Stimulated activated CD8-positive, alpha-beta memory T cell treated with anti-CD3 and anti-CD28 coated beads, Interleukin-4, amount 100 ng/mL, for 1 hour (primary cell): Measurements from ENCODE around the gene PCDHB11.
"Not testable (repeated sequence)": the region's sequence is repeated elsewhere in the genome, so short reads cannot be mapped to it uniquely, and the experiment has no call there.

Experiments used
- DNase-seq, 2 donors: peaks; one replicate each; pipeline ENCODE4 v3.0.0-alpha.2; 2020; ENCODE audit warnings: low read depth in 2 of 2, low spot score in 1 of 2

Gene PCDHB11

DNA sequence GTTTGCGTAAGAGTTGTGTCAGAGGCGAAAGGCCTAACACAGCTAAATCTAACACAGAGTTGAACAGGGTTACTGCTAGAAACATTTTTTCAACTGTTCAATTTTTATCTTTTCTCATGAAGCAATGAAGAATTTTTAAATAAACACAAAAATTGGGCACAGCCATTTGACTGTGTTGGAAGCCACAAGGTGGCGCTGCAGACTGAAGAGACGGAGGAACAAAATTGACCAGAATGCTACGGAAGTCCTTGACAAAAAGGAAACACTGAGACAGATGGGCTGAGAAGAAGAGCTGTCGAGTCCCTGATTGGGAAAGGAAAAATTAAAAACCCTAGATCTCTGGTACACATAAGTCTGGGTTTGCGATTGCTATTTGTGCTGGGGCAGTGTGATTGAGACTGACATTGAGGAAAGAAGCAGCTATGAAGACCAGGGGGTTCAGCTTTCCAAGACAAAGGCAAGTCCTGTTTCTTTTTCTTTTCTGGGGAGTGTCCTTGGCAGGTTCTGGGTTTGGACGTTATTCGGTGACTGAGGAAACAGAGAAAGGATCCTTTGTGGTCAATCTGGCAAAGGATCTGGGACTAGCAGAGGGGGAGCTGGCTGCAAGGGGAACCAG, 12.4 kb upstream of the PCDHB11 start, which contains the start of gene PCDHB9:
Gene PCDHB9 (plus strand): TSS at position 265 of the 616 bp plus-strand sequence. CDS start 158 bp downstream, at position 423.
- DNase-seq, result no peak

DNA sequence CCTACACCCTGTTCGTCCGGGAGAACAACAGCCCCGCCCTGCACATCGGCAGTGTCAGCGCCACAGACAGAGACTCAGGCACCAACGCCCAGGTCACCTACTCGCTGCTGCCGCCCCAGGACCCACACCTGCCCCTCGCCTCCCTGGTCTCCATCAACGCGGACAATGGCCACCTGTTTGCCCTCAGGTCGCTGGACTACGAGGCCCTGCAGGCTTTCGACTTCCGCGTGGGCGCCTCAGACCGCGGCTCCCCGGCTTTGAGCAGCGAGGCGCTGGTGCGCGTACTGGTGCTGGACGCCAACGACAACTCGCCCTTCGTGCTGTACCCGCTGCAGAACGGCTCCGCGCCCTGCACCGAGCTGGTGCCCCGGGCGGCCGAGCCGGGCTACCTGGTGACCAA, 10.7 kb upstream of the PCDHB11 start:
- not testable (repeated sequence) for DNase-seq

DNA sequence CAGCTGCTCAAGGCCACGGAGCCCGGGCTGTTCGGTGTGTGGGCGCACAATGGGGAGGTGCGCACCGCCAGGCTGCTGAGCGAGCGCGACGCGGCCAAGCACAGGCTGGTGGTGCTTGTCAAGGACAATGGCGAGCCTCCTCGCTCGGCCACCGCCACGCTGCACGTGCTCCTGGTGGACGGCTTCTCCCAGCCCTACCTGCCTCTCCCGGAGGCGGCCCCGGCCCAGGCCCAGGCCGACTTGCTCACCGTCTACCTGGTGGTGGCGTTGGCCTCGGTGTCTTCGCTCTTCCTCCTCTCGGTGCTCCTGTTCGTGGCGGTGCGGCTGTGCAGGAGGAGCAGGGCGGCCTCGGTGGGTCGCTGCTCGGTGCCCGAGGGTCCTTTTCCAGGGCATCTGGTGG, 10.3 kb upstream of the PCDHB11 start:
- not testable (repeated sequence) for DNase-seq

DNA sequence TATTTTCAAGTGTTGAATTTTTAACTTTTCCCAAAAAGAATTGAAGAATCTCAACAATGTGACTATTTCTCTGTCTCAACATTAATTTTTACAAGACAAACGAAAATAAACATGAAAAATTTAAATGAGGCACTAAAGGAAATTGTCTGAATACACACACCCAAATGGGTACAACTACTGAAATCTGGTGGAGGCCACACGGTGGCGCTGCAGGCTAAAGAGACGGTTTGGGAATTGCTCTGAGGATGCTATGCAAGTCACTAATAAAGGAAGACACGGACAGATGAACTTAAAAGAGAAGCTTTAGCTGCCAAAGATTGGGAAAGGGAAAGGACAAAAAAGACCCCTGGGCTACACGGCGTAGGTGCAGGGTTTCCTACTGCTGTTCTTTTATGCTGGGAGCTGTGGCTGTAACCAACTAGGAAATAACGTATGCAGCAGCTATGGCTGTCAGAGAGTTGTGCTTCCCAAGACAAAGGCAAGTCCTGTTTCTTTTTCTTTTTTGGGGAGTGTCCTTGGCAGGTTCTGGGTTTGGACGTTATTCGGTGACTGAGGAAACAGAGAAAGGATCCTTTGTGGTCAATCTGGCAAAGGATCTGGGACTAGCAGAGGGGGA, 7.2 kb upstream of the PCDHB11 start, which contains the start of gene PCDHB10:
Gene PCDHB10 (plus strand): TSS at position 244 of the 616 bp plus-strand sequence. CDS start 200 bp downstream, at position 444.
- DNase-seq, result no peak

DNA sequence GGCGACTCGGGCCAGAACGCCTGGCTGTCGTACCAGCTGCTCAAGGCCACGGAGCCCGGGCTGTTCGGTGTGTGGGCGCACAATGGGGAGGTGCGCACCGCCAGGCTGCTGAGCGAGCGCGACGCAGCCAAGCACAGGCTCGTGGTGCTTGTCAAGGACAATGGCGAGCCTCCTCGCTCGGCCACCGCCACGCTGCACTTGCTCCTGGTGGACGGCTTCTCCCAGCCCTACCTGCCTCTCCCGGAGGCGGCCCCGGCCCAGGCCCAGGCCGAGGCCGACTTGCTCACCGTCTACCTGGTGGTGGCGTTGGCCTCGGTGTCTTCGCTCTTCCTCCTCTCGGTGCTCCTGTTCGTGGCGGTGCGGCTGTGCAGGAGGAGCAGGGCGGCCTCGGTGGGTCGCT, 5.1 kb upstream of the PCDHB11 start:
- not testable (repeated sequence) for DNase-seq

DNA sequence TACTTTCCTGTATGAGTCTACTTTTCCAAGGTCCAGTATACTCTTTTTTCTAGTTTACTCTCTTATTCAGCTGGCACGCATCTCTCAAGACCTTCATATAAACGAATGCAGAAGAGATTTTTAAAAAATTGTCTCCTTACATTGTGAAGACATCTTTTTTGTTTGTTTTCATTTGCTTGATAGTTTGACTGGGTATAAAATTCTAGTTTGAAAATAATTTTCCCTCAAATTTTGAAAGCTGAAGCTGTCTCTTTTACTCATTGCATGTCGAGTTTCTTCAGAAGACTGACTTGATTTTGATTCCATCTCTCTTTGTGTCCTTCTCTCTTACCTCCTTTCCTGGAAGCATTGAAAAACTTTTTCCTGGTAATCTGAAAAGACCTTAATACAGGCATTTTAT, 3.1 kb upstream of the PCDHB11 start:
- no peak for DNase-seq

DNA sequence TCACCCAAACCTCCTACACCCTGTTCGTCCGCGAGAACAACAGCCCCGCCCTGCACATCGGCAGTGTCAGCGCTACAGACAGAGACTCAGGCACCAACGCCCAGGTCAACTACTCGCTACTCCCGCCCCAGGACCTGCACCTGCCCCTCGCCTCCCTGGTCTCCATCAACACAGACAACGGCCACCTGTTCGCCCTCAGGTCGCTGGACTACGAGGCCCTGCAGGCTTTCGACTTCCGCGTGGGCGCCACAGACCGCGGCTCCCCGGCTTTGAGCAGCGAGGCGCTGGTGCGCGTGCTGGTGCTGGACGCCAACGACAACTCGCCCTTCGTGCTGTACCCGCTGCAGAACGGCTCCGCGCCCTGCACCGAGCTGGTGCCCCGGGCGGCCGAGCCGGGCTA, 1.7 kb downstream of the PCDHB11 start:
- DNase-seq, result not testable (repeated sequence)

DNA sequence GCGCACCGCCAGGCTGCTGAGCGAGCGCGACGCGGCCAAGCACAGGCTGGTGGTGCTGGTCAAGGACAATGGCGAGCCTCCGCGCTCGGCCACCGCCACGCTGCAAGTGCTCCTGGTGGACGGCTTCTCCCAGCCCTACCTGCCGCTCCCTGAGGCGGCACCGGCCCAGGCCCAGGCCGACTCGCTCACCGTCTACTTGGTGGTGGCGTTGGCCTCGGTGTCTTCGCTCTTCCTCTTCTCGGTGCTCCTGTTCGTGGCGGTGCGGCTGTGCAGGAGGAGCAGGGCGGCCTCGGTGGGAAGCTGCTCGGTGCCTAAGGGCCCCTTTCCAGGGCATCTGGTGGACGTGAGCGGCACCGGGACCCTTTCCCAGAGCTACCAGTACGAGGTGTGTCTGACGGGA, 2.2 kb downstream of the PCDHB11 start:
- not testable (repeated sequence) for DNase-seq

DNA sequence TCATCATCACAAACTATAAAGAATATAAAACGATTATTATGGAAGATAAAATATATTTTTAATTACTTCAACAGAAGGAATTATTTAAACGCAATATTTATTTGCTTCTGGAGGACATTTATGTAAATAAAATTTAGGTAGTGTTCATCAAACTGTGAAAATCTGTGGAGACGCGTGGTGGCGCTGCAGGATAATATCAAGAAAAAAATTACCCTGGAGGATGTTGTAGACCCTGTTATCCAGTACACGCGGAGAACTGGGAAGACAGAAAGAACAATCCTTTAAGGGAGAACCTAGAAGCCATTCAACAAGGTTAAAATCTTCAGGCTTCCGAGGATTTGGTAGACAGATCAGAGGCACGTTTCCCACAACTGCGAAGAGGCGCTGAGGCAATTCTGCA, 9.1 kb downstream of the PCDHB11 start, which contains the start of gene PCDHB12:
Gene PCDHB12 (plus strand): TSS at position 242 of the 400 bp plus-strand sequence. CDS start 189 bp downstream, outside the sequence.
- DNase-seq, result no peak

DNA sequence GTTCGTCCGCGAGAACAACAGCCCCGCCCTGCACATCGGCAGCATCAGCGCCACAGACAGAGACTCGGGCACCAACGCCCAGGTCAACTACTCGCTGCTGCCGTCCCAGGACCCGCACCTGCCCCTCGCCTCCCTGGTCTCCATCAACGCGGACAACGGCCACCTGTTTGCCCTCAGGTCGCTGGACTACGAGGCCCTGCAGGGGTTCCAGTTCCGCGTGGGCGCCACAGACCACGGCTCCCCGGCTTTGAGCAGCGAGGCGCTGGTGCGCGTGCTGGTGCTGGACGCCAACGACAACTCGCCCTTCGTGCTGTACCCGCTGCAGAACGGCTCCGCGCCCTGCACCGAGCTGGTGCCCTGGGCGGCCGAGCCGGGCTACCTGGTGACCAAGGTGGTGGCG, 10.9 kb downstream of the PCDHB11 start:
- DNase-seq, result not testable (repeated sequence)

DNA sequence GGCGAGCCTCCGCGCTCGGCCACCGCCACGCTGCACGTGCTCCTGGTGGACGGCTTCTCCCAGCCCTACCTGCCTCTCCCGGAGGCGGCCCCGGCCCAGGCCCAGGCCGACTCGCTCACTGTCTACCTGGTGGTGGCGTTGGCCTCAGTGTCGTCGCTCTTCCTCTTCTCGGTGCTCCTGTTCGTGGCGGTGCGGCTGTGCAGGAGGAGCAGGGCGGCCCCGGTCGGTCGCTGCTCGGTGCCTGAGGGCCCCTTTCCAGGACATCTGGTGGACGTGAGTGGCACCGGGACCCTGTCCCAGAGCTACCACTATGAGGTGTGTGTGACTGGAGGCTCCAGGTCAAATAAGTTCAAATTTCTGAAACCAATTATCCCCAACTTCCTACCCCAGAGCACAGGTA, 11.4 kb downstream of the PCDHB11 start:
- not testable (repeated sequence) for DNase-seq

DNA sequence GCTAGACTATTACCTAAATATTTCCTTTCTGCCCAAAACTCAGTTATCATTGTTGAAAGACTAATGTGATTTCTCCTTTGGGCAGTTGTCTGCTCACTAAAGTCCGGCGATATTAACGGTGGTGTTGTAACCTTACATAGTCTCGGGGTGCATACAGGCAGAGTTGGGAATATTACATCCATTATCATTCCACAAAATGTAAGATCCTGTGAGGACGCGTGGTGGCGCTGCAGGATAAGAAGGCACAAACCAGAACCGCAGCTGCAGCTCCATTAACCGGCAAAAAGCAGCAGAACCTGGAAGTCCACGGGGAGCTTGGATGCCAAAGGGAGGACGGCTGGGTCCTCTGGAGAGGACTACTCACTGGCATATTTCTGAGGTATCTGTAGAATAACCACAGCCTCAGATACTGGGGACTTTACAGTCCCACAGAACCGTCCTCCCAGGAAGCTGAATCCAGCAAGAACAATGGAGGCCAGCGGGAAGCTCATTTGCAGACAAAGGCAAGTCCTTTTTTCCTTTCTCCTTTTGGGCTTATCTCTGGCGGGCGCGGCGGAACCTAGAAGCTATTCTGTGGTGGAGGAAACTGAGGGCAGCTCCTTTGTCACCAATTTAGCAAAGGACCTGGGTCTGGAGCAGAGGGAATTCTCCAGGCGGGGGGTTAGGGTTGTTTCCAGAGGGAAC, 14.4 kb downstream of the PCDHB11 start, which contains the start of gene PCDHB13:
Gene PCDHB13 (plus strand): TSS at position 264 of the 684 bp plus-strand sequence. CDS start 205 bp downstream, at position 469.
- not testable (repeated sequence) for DNase-seq

DNA sequence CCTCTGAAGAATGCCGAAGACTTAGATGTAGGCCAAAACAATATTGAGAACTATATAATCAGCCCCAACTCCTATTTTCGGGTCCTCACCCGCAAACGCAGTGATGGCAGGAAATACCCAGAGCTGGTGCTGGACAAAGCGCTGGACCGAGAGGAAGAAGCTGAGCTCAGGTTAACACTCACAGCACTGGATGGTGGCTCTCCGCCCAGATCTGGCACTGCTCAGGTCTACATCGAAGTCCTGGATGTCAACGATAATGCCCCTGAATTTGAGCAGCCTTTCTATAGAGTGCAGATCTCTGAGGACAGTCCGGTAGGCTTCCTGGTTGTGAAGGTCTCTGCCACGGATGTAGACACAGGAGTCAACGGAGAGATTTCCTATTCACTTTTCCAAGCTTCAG, 15.2 kb downstream of the PCDHB11 start:
- not testable (repeated sequence) for DNase-seq

DNA sequence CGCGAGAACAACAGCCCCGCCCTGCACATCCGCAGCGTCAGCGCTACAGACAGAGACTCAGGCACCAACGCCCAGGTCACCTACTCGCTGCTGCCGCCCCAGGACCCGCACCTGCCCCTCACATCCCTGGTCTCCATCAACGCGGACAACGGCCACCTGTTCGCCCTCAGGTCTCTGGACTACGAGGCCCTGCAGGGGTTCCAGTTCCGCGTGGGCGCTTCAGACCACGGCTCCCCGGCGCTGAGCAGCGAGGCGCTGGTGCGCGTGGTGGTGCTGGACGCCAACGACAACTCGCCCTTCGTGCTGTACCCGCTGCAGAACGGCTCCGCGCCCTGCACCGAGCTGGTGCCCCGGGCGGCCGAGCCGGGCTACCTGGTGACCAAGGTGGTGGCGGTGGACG, 16.1 kb downstream of the PCDHB11 start:
- not testable (repeated sequence) for DNase-seq

DNA sequence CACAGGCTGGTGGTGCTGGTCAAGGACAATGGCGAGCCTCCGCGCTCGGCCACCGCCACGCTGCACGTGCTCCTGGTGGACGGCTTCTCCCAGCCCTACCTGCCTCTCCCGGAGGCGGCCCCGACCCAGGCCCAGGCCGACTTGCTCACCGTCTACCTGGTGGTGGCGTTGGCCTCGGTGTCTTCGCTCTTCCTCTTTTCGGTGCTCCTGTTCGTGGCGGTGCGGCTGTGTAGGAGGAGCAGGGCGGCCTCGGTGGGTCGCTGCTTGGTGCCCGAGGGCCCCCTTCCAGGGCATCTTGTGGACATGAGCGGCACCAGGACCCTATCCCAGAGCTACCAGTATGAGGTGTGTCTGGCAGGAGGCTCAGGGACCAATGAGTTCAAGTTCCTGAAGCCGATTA, 16.6 kb downstream of the PCDHB11 start:
- not testable (repeated sequence) for DNase-seq

DNA sequence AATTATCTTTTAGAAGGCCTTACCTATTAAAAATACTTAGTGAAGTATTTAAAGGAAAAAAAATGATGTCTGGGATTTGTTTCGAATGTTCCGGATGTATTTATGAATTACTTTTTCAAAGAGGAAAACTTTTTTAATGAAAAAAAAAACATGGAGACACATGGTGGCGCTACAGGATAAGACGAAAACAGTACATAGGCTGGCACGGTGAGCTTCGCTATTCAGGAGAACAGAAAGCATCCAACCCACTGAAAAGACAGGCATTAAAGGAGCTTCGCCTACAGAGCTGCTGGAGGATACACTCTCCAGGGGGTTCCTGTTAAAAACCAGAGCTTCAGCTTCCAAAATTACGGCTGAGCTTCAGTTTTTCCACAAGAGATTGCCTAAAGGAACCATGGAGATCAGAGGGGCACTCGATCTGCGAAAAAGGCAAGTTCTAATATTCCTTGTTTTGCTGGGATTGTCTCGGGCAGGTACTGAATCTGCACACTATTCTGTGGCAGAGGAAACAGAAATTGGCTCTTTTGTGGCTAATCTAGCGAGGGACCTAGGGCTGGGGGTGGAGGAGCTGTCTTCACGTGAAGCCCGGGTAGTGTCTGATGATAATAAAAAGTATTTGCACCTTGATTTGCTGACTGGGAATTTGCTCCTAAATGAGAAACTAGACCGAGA, 23.8 kb downstream of the PCDHB11 start, which contains the start of gene PCDHB14:
Gene PCDHB14 (plus strand): TSS at position 232 of the 672 bp plus-strand sequence. CDS start 163 bp downstream, at position 395.
- DNase-seq, result no peak

DNA sequence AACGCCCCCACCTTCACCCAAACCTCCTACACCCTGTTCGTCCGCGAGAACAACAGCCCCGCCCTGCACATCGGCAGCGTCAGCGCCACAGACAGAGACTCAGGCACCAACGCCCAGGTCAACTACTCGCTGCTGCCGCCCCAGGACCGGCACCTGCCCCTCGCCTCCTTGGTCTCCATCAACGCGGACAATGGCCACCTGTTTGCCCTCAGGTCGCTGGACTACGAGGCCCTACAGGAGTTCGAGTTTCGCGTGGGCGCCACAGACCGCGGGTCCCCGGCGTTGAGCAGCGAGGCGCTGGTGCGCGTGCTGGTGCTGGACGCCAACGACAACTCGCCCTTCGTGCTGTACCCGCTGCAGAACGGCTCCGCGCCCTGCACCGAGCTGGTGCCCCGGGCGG, 25.4 kb downstream of the PCDHB11 start:
- not testable (repeated sequence) for DNase-seq

DNA sequence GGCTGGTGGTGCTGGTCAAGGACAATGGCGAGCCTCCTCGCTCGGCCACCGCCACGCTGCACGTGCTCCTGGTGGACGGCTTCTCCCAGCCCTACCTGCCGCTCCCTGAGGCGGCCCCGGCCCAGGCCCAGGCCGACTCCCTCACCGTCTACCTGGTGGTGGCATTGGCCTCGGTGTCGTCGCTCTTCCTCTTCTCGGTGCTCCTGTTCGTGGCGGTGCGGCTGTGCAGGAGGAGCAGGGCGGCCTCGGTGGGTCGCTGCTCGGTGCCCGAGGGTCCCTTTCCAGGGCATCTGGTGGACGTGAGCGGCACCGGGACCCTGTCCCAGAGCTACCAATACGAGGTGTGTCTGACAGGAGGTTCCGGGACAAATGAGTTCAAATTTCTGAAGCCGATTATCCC, 26.0 kb downstream of the PCDHB11 start:
- not testable (repeated sequence) for DNase-seq

DNA sequence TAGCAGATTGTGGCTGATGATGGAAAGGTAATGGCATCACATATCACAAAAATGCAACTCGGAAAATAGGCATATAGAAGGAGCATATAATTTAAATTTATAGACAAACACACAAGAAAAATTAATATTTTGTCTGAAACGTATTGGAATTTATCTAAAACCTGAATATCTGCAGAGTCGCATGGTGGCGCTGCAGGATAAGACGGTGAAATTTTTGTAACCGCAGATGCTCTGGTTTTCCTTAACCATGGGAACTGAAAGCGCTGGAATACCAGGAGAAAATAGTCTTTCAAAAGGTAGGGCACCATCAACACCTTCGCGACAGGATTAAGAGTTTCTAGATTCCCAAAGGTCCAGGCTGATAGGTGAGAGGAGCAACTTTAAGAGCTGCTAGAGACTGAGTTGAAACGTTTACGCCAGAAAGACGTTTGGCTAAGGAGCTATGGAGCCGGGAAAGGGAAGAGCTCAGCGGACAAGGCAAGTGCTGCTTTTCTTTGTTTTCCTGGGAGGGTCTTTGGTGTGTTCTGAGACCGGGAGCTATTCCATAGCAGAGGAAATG, 34.8 kb downstream of the PCDHB11 start:
- no peak for DNase-seq

DNA sequence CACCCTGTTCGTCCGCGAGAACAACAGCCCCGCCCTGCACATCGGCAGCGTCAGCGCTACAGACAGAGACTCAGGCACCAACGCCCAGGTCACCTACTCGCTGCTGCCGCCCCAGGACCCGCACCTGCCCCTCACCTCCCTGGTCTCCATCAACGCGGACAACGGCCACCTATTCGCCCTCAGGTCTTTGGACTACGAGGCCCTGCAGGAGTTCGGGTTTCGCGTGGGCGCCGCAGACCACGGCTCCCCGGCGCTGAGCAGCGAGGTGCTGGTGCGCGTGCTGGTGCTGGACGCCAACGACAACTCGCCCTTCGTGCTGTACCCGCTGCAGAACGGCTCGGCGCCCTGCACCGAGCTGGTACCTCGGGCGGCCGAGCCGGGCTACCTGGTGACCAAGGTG, 36.5 kb downstream of the PCDHB11 start:
- DNase-seq, result not testable (repeated sequence)
